HG03135 (cell line): Measurements from ENCODE around the gene DNTT.

Source experiments
- ATAC-seq: cut with Tn5 transposase; IDR thresholded peaks from one replicate; pipeline ENCODE4 v1.9.1; 2021; ENCODE audit warnings: mild to moderate bottlenecking, moderate library complexity; ENCODE audit not compliant: unreplicated experiment

The DNTT gene

DNA sequence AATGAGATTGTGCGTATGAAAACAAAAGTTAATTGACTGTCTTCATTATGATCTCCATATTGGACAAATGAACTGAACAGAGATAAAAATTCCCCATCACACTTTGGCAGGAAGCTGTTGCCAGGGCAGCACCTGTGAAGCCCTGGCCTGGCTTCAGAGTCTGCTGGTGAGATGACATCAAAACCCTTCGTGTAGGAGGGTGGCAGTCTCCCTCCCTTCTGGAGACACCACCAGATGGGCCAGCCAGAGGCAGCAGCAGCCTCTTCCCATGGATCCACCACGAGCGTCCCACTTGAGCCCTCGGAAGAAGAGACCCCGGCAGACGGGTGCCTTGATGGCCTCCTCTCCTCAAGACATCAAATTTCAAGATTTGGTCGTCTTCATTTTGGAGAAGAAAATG, at the start of gene DNTT:
Gene DNTT, plus strand, starts transcription at position 205 of the 400 bp plus-strand sequence. Its CDS starts 64 bp downstream, at position 269.
- no peak for ATAC-seq

DNA sequence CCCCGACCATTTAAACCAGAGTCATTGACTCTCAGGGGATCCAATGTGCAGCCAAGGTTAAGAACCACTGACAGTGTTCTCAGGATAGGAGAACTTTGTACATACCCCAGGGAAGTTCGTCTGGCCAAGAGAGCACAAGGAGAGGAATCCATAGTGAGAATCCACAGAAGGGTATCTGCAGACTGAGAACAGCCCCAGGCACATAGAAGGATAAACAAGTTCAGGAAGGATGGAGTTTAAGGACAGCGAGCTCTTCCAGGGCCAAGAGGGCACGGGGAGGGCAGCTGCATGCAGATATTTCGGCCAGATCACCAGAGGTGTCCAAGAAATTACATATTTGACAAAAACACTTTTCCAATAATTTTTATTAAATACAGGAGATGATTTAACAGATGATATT, 49.3 kb upstream of the DNTT start:
- no peak for ATAC-seq

DNA sequence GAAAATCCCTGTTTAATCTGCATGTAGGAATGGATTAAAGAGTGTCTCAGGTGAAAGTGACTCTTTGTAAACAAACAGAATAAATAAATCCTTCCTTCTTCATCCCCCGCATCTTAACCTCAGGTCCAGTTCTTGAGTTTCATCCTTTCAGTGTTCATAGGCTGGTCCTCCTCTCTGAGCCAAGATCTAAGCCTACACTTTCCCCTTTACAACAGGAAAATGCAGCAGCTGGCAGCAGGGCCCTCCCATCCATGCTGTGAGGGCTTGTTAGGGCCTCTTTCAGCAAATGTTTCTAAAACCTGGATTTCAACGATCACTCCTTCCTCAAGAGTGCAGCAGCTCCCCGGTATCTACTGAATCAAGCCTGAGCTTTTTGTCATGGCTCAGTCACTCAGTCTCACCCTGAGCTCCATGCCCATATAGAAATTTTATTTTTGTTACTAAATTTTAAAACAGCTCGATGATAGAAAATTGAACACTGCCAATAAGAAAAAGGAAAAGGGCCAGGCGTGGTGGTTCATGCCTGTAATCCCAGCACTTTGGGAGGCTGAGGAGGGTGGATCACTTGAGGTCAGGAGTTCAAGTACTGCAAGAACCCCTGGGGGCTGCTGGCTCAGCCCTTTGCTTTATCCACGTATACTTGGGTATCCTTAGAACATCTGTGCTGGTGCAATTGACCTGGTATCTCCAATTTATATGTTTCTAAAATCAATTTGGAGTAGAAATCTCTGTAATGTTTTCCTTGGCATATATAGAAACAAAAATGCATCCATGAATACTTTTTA, 48.5 kb upstream of the DNTT start:
- no peak for ATAC-seq

DNA sequence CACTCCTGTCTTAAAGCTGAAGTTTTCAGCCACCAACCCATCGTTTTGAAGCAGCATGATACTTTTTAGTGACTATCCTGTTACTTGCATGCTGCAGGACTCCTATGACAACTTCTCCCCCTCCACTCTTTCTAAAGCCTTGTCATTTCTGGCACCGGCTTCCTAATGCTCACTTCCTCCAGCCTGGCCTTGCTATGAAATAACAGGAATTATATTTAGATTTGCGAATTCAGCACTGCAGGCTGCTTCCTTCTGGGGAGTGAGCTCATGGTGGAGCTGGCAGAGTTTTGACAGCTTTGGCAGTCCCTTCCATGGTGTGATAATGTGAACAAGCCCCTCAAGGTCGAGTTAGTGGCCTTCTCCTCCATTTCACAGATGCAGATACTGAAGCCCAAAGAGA, 46.3 kb upstream of the DNTT start:
- no peak for ATAC-seq

DNA sequence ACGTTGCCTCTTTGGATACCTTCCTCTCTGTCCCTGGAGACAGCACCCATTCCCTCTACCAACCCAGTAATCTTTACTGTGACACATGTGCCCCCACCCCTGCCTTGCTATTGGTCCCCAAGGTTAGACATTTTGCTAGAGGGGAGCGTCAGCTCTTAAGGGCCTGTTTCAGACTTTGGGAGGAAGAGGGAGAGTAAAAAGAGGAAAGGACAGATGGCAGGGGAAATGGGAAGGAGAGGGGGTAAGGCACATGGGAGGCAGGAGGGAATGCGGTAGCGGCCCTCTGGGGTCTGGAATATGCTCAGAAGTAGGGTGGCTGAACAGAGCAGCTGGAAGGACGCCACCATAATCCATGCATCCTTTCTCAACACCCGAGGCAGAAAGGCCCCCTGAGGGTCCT, 45.1 kb upstream of the DNTT start:
- no peak for ATAC-seq

DNA sequence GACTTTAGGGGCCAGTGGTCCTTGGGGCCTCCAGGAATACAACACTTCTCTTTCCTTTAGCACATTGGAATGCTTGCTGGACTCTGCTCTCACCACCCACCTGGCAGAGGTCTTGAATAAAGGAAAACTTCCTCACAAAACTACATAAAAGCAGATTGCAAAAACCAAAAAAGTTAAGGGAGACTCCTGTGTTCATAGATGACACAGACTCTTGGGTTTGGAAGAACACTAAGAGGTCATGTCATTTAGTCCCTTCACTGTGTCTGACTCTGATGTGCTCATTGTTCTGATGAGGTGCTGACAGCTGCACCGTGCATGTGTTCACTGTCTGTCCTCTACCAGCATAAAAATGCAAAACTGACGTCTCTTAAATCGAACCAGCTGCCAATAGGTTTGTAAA, 44.2 kb upstream of the DNTT start:
- ATAC-seq = no peak

DNA sequence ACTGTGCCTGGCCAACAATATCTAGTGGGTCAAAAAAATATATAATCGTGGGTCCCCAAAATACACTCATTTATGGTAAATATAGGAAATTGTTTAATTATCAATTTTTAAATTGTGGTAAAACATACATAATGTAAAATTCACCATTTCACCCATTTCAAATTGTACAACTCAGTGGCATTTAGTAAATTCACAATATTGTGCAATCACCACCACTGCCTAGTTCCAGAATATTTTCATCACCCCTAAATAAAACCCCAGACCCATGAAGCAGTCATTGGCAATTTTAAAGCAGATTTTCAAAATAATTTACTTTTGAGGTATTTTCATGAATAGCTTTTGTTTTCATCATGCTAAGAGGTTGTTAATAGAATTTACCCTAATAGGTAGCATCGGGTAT, 43.1 kb upstream of the DNTT start:
- ATAC-seq = no peak

DNA sequence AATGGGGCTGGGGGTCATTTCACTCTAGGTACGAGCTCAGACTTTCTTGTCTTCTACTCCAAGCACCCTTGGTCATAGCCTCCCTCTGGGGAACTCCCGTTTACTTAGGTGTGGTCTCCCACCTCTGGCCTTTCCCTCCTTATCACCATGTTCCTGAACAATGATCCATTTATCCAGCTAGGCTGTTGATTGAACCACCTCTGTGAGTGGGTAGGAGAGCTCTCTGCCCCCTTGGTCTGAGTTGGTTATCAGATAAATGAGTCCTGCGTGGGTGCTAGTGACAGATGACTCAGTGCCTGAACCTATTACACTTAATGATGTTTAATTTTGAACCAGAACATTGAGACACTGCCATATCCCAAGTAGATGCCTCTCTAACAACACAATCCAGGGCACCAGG, 42.3 kb upstream of the DNTT start:
- ATAC-seq = no peak

DNA sequence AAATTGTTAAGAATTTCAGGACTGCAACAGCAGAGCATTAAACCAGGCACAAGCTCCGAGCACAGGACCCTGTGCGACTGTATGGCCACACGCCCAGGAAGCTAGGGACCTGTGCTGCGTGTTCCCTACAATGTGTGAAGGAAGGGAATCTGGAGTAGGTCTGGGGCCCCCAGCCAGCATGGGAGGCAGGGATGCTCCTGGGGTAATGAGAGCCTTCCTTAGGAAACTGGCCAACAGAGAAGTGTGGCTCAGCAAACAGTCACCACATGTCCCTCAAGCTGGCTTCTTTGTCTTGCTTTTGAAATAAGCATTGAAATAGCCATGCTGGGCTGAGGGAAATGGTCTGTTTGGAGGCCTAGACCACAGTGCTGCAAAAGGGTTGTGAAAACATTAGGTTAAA, 41.1 kb upstream of the DNTT start:
- no peak for ATAC-seq

DNA sequence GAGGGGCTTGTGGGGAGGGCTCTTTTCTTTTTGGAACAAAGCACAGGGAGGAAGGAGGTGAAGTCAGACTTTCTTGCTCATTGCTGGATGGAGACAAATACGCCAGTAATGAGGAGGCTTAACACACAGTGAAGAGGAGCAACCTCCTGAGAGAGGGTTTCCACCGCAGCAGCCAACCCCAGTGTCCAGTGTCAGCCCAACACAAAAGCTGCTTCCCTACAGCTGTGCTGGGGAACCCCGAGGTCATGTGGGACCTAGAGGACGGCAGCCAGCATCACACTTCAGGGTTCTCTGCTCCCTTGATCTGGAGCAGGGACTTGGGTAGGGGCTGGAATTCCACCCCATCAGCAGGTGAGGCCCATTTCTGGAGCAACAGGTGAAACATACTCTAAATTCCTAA, 40.6 kb upstream of the DNTT start:
- ATAC-seq = no peak

DNA sequence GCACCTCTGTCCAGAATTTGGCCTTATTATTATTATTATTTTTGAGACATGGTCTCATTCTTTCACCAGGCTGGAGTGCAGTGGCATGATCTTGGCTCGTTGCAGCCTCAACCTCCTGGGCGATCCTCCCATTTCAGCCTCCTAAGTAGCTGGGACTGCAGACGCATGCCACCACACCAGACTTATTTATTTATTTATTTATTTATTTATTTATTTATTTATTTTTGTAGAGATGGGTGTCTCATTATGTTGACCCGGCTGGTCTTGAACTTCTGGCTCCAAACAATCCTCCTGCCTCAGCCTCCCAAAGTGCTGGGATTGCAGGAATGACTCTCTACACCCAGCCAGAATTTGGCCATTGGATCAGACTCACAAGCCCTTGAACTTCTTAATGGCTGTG, 39.3 kb upstream of the DNTT start:
- no peak for ATAC-seq

DNA sequence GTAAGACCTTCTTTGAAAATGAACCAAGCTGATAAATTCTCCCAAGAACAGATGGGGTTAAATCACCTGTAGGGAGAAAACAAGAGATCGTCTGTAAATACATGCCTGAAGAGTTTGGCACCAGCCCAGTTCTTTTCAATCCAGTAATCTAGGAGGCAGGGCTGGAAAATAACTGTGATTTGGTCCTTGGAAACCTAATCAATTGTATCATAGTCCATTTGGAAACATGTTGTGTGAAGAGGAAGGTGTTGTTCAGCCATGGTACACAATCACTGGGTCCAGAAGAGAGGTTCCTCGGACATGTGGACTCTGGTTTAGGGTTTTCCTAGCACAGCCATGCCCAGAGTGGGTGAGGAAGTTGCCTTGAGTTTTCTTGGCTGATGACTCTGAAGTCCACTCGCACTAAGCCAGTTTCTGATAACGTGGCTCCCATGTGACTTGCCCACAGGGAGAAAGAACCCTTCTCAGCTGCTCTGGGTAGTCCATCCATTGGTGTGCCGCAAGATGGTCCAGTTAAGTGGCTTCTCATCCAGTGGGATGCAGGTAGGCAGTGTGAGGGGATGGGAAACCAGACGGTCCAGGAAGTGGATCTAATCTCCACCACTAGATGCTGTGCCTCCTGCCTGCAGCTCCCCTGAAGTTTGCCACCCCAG, 38.0 kb upstream of the DNTT start:
- ATAC-seq = no peak

DNA sequence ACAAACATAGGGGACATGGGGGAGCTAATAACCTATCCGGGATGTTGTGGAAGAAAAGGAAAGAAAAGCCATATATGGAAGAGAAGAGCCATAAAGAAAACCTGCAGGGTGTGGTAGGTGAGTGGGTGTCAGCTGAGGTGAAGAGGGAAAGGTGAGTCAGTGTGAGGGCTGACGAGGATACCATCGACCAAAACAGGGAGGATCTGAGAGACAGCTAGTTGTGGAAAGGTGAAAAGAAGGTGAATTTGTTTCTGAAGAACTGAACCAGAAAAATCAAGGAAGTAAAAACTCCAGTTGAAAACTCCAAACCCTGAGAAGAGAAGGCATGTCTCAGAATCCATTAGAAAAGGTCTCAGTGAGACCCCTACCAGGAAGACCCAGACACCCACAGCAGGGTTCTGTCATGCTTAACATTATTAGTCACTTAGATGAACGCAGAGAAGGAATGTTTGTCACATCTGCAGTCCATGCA, 37.0 kb upstream of the DNTT start:
- no peak for ATAC-seq

DNA sequence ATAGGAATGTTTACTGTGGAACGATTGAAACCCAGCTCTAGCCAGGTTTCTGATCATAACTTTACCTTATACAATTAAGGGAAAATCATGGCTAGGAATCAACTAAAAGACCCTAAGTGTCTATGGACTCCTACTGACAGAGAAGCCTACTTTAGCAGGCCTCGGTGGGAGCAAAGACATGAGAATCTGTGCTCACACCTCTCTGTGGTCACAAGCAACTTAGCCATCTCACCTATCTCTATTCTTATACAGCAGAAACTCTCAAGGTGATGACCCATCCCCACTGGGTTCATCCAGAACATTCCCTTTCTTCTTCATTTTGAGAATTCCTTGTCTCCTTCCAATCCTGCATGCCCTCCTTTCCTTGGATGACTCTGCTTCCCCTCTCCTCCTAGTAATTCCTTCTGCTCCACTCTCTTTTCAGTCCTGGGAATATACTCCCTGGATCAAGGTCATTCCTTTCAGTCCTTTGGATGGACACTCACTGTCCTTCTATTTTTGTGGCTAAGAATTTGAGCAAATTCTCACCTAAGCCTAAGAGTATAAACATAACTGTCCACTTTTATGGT, 35.8 kb upstream of the DNTT start:
- ATAC-seq = no peak

DNA sequence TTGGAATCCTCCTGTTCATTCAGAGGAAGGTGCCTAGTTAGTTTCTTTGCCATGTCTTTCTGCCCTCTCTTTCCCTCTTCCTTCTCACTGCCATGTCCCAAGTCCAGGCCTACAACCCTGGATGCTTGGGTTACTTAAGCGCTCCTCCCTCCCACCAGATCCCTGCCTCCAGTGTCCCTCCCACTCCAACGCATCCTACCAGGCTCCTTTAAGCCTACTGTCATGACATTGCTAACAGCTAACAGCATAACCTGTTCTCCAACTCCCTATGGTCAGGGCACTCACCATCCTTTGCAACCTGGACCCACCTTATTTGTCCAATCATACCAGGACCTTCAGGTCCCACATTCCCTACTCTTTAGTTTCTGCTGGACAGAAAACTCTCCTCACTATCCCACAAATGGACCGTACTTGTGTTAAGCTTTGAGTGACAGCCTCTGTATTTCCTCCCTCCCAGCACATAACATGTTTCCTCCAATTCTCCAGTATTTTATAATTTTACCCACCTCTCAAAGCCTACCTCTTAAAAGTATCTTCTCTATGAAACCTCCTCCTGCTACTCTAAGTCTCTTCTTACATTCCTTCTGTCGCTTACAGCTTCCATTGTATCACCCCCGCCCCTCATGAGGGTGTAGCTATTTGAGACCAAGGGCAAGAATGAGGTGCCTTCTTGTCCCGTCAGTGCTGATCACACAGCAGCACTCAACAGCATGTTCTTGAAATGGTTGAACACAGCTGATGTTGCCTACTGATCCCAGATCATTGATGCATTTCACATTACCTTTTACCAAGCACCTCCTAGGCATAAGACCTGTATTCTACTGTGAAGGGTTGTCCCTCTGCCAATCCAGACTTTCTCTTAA, 34.6 kb upstream of the DNTT start:
- no peak for ATAC-seq

DNA sequence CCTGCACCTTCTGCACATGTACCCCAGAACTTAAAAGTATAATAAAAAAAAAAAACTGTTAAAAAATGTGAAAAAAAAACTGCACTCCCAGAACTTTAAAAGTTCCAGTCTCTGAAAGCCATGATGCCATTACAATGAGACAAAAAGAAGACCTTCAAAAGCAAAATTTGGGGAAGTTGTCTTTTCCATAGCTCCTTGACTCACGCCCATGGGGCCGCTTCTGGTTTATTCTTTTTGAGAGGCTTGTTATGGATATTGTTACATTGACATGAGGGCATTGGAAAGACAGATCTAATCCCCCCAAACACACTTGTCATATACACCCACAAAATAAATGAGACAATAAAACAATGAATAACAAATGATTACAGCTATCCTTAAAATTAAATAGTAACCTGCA, 33.7 kb upstream of the DNTT start:
- ATAC-seq = no peak

DNA sequence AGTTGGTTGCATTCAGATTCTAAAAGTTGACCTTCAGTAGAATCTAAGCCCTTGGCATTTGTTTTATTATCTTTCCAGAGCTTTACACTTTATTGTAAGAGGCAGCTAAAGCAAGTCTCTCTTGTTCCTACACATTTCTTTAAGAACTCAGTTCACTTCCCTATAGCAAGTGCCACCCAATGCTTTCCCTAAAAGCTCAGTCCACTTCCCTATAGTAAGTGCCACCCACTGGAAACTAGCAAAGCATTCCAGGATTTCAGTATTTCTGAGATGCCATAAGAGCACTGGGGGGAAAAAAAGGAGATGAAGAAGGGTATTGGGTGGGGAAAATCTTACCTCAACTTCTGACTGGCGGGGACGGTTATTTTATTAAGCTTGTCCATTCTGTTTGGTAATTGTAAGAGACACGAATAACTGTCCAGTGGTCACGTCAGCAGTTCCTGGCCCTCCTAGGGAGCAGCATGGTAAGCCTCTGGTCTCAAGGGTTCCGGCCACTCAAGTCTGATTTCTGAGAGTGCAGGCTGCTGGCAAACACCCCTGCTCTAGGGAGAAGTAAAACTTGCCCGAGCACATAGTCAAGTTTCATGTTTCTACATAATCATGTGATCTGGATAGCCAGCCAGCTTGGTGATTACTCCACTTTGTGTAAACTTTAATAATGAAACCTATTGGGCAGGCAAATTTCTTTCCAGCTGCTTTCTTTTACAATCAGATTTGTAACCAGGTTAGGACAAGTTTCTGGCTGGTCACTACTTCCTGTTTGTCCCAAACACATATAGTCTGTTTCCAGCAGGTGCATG, 33.0 kb upstream of the DNTT start, which contains the start of gene BLNK:
Gene BLNK, minus strand, starts transcription at position 554 of the 800 bp plus-strand sequence. Its CDS starts 171 bp downstream, at position 383.
- ATAC-seq = peak; percentile 68

DNA sequence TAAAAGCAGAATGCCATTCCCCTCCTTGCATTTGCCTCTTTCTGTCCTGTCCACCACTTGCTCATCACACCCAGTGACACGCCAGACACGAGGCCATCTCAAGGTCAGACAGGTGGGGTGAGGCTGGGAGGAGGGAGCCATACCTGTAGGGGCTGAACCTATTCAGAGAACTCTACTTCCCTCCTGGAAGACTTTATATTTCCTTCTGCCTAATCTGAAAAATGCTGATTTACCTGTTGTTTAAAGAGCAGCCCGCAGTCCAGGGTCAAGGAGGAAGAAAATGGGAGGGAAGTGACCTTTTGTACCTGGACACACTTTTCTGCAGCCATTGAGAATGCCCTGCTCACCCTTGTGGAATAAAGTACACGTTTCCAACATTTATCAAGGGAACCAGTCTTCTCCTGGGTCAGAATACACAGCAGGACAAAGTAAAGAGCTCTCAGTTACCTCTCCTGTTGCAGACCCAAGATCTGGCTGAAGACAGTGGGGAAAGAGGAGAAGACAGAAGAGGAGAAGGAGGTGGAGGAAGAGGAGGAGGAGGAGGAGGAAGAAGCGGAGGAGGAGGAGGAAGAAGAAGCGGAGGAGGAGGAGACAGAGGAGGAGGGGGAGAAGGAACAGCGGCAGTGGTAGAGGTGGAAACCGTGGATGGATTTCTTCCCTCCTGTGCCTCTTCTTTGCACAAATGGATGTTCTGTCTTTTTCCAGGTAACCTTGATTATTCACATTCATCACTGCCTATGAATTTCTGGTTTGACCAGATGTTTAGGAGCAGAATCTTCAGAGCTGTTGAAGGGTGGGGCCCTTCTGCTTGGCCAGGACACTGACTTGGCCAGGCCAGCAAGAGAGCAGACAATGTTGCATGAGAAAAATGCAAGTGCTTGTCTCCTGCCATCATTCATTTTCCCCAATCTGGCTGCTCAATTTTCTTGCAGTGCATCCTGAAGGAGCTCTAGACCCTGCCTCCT, 31.6 kb upstream of the DNTT start:
- peak; percentile 5 for ATAC-seq
